ENCODE measurements around the gene E4F1. TPM values are rescaled to one million over a fixed set of nuclear protein-coding genes. Genes with fewer than 3 reads are reported as not detected.

Gene E4F1
- total RNA-seq, 1 donor from 2014 or later, result 12.5 TPM

GRCh38 chr16:2277466-2278271 is 54.3 kb downstream of the E4F1 start:
- no peak overlapping the region for H3K4me3 ChIP-seq (ENCODE audit: low read length in 3 of 3)
- peaks cover 11 to 15% (median 13%) of the 10 kb centered on the region in 3 donors for H3K4me1 ChIP-seq (ENCODE audit: control insufficient read depth in 3 of 3, insufficient read depth in 3 of 3, low read length in 3 of 3)
- no peak overlapping the region for H3K27ac ChIP-seq (ENCODE audit: low read depth, low read length)
- H3K27me3 ChIP-seq (ENCODE audit: control insufficient read depth in 3 of 3, insufficient read depth in 3 of 3, low read length in 3 of 3), result no peaks in the 10 kb centered on the region
- no peaks in the 10 kb centered on the region for H3K9me3 ChIP-seq (ENCODE audit: control insufficient read depth in 3 of 3, low read length in 3 of 3)
- no peak overlapping the region for H3K9ac ChIP-seq (ENCODE audit: low read depth in 1 of 3, low read length in 3 of 3)
- peaks cover 7 to 20% (median 8%) of the 10 kb centered on the region in 3 donors for H3K36me3 ChIP-seq (ENCODE audit: control insufficient read depth in 3 of 3, insufficient read depth in 3 of 3, low read length in 3 of 3)

- no peak overlapping the region for H3K9ac ChIP-seq (ENCODE audit: low read depth in 1 of 3, low read length in 3 of 3)
- H3K9me3 ChIP-seq (ENCODE audit: control insufficient read depth in 3 of 3, low read length in 3 of 3), result no peaks in the 10 kb centered on the region
Measured at GRCh38 chr16:2278272-2278608, 54.8 kb downstream of the E4F1 start.

GRCh38 chr16:2278956-2279800 is 55.8 kb downstream of the E4F1 start:
- Histone ChIP-seq H3K9ac (ENCODE audit: low read depth in 1 of 3, low read length in 3 of 3) (no peak overlapping the region), H3K36me3 (ENCODE audit: control insufficient read depth in 3 of 3, insufficient read depth in 3 of 3, low read length in 3 of 3) (peaks cover 7 to 29% (median 16%) of the 10 kb centered on the region in 3 donors), H3K27ac (ENCODE audit: low read depth, low read length) (no peak overlapping the region)

More at GRCh38 chr16:2278272-2278608, 54.8 kb downstream of the E4F1 start:
- peaks cover 7 to 20% (median 8%) of the 10 kb centered on the region in 3 donors for H3K36me3 ChIP-seq (ENCODE audit: control insufficient read depth in 3 of 3, insufficient read depth in 3 of 3, low read length in 3 of 3)
- H3K4me3 ChIP-seq (ENCODE audit: low read length in 3 of 3), result no peak overlapping the region
- H3K4me1 ChIP-seq (ENCODE audit: control insufficient read depth in 3 of 3, insufficient read depth in 3 of 3, low read length in 3 of 3), result peaks cover 11 to 15% (median 13%) of the 10 kb centered on the region in 3 donors
- no peaks in the 10 kb centered on the region for H3K27me3 ChIP-seq (ENCODE audit: control insufficient read depth in 3 of 3, insufficient read depth in 3 of 3, low read length in 3 of 3)
- H3K27ac ChIP-seq (ENCODE audit: low read depth, low read length), result no peak overlapping the region

GRCh38 chr16:2280461-2280860 is 57.1 kb downstream of the E4F1 start:
- Histone ChIP-seq H3K36me3 (ENCODE audit: control insufficient read depth in 3 of 3, insufficient read depth in 3 of 3, low read length in 3 of 3) (peaks cover 11 to 38% (median 24%) of the 10 kb centered on the region in 3 donors), H3K27me3 (ENCODE audit: control insufficient read depth in 3 of 3, insufficient read depth in 3 of 3, low read length in 3 of 3) (no peaks in the 10 kb centered on the region), H3K4me3 (ENCODE audit: low read length in 3 of 3) (no peak overlapping the region), H3K27ac (ENCODE audit: low read depth, low read length) (no peak overlapping the region), H3K4me1 (ENCODE audit: control insufficient read depth in 3 of 3, insufficient read depth in 3 of 3, low read length in 3 of 3) (peaks cover 11 to 15% (median 13%) of the 10 kb centered on the region in 3 donors), H3K9ac (ENCODE audit: low read depth in 1 of 3, low read length in 3 of 3) (no peak overlapping the region), H3K9me3 (ENCODE audit: control insufficient read depth in 3 of 3, low read length in 3 of 3) (no peaks in the 10 kb centered on the region)

More at GRCh38 chr16:2278956-2279800, 55.8 kb downstream of the E4F1 start:
- Histone ChIP-seq H3K4me1 (ENCODE audit: control insufficient read depth in 3 of 3, insufficient read depth in 3 of 3, low read length in 3 of 3) (peaks cover 11 to 15% (median 13%) of the 10 kb centered on the region in 3 donors), H3K9me3 (ENCODE audit: control insufficient read depth in 3 of 3, low read length in 3 of 3) (no peaks in the 10 kb centered on the region), H3K27me3 (ENCODE audit: control insufficient read depth in 3 of 3, insufficient read depth in 3 of 3, low read length in 3 of 3) (no peaks in the 10 kb centered on the region), H3K4me3 (ENCODE audit: low read length in 3 of 3) (no peak overlapping the region)

GRCh38 chr16:2280981-2281542 is 57.7 kb downstream of the E4F1 start:
- H3K27me3 ChIP-seq (ENCODE audit: control insufficient read depth in 3 of 3, insufficient read depth in 3 of 3, low read length in 3 of 3), result no peaks in the 10 kb centered on the region
- peaks cover 12 to 37% (median 24%) of the 10 kb centered on the region in 3 donors for H3K36me3 ChIP-seq (ENCODE audit: control insufficient read depth in 3 of 3, insufficient read depth in 3 of 3, low read length in 3 of 3)
- H3K9me3 ChIP-seq (ENCODE audit: control insufficient read depth in 3 of 3, low read length in 3 of 3), result no peaks in the 10 kb centered on the region
- no peak overlapping the region for H3K9ac ChIP-seq (ENCODE audit: low read depth in 1 of 3, low read length in 3 of 3)
- H3K4me1 ChIP-seq (ENCODE audit: control insufficient read depth in 3 of 3, insufficient read depth in 3 of 3, low read length in 3 of 3), result peaks cover 8 to 9% (median 8%) of the 10 kb centered on the region in 3 donors
- no peak overlapping the region for H3K27ac ChIP-seq (ENCODE audit: low read depth, low read length)
- no peak overlapping the region for H3K4me3 ChIP-seq (ENCODE audit: low read length in 3 of 3)

- no peaks in the 10 kb centered on the region for H3K9me3 ChIP-seq (ENCODE audit: control insufficient read depth in 3 of 3, low read length in 3 of 3)
- no peaks in the 10 kb centered on the region for H3K27me3 ChIP-seq (ENCODE audit: control insufficient read depth in 3 of 3, insufficient read depth in 3 of 3, low read length in 3 of 3)
- no peak overlapping the region for H3K9ac ChIP-seq (ENCODE audit: low read depth in 1 of 3, low read length in 3 of 3)
- no peak overlapping the region for H3K4me3 ChIP-seq (ENCODE audit: low read length in 3 of 3)
- H3K27ac ChIP-seq (ENCODE audit: low read depth, low read length), result no peak overlapping the region
- no peaks in the 10 kb centered on the region for H3K4me1 ChIP-seq (ENCODE audit: control insufficient read depth in 3 of 3, insufficient read depth in 3 of 3, low read length in 3 of 3)
- peaks cover 15 to 43% (median 29%) of the 10 kb centered on the region in 3 donors for H3K36me3 ChIP-seq (ENCODE audit: control insufficient read depth in 3 of 3, insufficient read depth in 3 of 3, low read length in 3 of 3)
Measured at GRCh38 chr16:2282262-2282661, 58.9 kb downstream of the E4F1 start.

GRCh38 chr16:2282866-2283555 is 59.6 kb downstream of the E4F1 start:
- Histone ChIP-seq H3K27me3 (ENCODE audit: control insufficient read depth in 3 of 3, insufficient read depth in 3 of 3, low read length in 3 of 3) (no peaks in the 10 kb centered on the region), H3K4me3 (ENCODE audit: low read length in 3 of 3) (no peak overlapping the region), H3K27ac (ENCODE audit: low read depth, low read length) (no peak overlapping the region), H3K4me1 (ENCODE audit: control insufficient read depth in 3 of 3, insufficient read depth in 3 of 3, low read length in 3 of 3) (no peaks in the 10 kb centered on the region), H3K9me3 (ENCODE audit: control insufficient read depth in 3 of 3, low read length in 3 of 3) (no peaks in the 10 kb centered on the region), H3K36me3 (ENCODE audit: control insufficient read depth in 3 of 3, insufficient read depth in 3 of 3, low read length in 3 of 3) (peaks cover 15 to 42% (median 29%) of the 10 kb centered on the region in 3 donors), H3K9ac (ENCODE audit: low read depth in 1 of 3, low read length in 3 of 3) (no peak overlapping the region)

- H3K36me3 ChIP-seq (ENCODE audit: control insufficient read depth in 3 of 3, insufficient read depth in 3 of 3, low read length in 3 of 3), result peaks cover 15 to 45% (median 29%) of the 10 kb centered on the region in 3 donors
- H3K27ac ChIP-seq (ENCODE audit: low read depth, low read length), result no peak overlapping the region
- no peak overlapping the region for H3K4me3 ChIP-seq (ENCODE audit: low read length in 3 of 3)
- H3K4me1 ChIP-seq (ENCODE audit: control insufficient read depth in 3 of 3, insufficient read depth in 3 of 3, low read length in 3 of 3), result no peaks in the 10 kb centered on the region
- no peaks in the 10 kb centered on the region for H3K27me3 ChIP-seq (ENCODE audit: control insufficient read depth in 3 of 3, insufficient read depth in 3 of 3, low read length in 3 of 3)
- H3K9me3 ChIP-seq (ENCODE audit: control insufficient read depth in 3 of 3, low read length in 3 of 3), result no peaks in the 10 kb centered on the region
- H3K9ac ChIP-seq (ENCODE audit: low read depth in 1 of 3, low read length in 3 of 3), result no peak overlapping the region
Measured at GRCh38 chr16:2284001-2284770, 60.8 kb downstream of the E4F1 start.
